Sciatic nerve (tissue), 2 donors: Measurements from ENCODE around the gene APC. TPM values are rescaled to one million over a fixed set of nuclear protein-coding genes. Genes with fewer than 3 reads are reported as not detected.
A peak's percentile ranks its signal among the peaks of the same experiment; 100 is the strongest.
"Not testable (repeated sequence)": the region's sequence is repeated elsewhere in the genome, so short reads cannot be mapped to it uniquely, and the experiment has no call there.

Experiments used
- ATAC-seq: fragments of 200-7000 bp; cut with Tn5 transposase; one replicate; pipeline ENCODE4 v1.9.1; 2020; ENCODE audit warnings: mild to moderate bottlenecking, moderate library complexity
- DNase-seq: peaks from one replicate; pipeline ENCODE4 v3.0.0-alpha.2; 2020; ENCODE audit warnings: low spot score
- intact Hi-C: fragments of 100-400 bp; cut with DNase I; formaldehyde crosslinking; loops from one replicate; pipeline ENCODE4 v1.14.2; 2022
- total RNA-seq: library from RNA; stranded (reverse); fragmentation: NEBNext Ultra II Directional; extraction: Animal tissue kit (Norgen Biotek cat#: 25700); gene quantifications from one replicate; pipeline ENCODE4 v1.2.1, GENCODE V29; 2021
- donor health status: DM: no; HTN: no; CAD: no.
- donor health status: DM: no; HTN: no; CAD: no.

APC gene
- total RNA-seq, 1 donor from 2014 or later = 62.3 TPM

DNA sequence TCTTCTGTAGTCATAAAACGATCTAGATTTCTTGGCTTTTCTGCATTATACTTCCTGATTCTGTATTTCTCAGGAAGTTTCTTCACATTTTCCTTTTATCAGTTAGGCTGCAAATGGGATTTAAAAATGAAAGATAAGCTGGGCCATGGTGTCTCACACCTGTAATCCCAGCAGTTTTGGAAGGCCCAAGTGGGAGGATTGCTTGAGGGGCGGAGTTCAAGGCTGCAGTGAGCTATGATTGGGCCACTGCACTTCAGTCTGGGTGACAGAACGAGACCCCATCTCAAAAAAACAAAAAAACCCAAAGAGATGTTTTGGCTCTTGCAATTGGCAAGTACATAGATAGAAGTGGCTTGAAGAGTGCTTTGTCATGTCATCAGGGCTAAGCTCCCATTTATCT lies 26.2 kb upstream of the APC start:
- ATAC-seq = no peak
- no peak for DNase-seq
- intact Hi-C loops = no loop called here

GRCh38 chr5:112713206-112713605 lies 24.5 kb upstream of the APC start:
- intact Hi-C loops = no loop called here
- ATAC-seq (no peak), DNase-seq (no peak)

DNA sequence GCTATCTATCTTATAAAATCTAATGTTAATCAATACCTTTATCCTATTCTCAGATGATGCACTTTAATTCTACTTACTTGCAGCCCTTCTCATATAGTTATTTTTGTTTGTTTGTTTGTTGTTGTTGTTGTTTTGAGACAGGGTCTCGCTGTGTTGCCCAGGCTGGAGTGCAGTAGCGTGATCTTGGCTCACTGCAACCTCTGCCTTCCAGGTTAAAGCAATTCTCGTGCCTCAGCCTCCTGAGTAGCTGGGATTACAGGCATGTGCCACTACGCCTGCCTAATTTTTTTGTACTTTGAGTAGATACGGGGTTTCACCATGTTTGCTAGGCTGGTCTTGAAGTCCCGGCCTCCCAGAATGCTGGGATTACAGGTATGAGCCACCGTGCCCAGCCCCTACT lies 20.8 kb upstream of the APC start:
- DNase-seq, ATAC-seq, intact Hi-C loops: not testable (repeated sequence)

GRCh38 chr5:112717506-112718082 lies 20.1 kb upstream of the APC start:
- intact Hi-C loops = no loop called here
- DNase-seq = no peak

DNA sequence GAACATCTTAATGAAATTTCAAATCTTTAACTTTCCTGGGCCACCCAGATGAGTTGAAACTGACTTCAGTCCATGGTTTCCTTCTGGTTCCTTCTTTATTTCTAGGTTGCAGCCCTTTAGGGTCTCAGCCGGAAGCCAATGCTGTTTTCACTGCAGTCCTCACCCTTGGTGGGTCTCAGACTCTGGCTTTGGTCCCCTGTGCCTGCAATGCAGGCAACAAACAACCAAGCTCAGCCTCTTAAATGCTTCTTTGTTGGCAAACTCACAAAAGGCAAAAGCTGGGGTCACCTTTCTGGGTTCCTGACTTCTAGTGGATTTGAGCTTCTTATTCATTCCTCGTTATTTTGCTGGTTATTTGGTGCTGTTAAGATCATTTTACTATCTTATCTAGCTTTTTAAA lies 19.3 kb upstream of the APC start:
- ATAC-seq (no peak), DNase-seq (no peak)
- intact Hi-C loops = no loop called here

More at GRCh38 chr5:112717506-112718082, 20.1 kb upstream of the APC start:
- ATAC-seq = no peak

GRCh38 chr5:112720576-112720975 lies 17.1 kb upstream of the APC start:
- intact Hi-C loops = no loop called here
- ATAC-seq (no peak), DNase-seq (no peak)

GRCh38 chr5:112724901-112725300 lies 12.8 kb upstream of the APC start:
- ATAC-seq (no peak), DNase-seq (no peak)

GRCh38 chr5:112729630-112730029 lies 8.1 kb upstream of the APC start:
- intact Hi-C loops = no loop called here
- DNase-seq = no peak
- no peak for ATAC-seq

More at GRCh38 chr5:112724901-112725300, 12.8 kb upstream of the APC start:
- intact Hi-C loops = no loop called here

- no peak for ATAC-seq
- intact Hi-C loops = no loop called here
- no peak for DNase-seq
Measured at GRCh38 chr5:112732131-112732530, 5.6 kb upstream of the APC start.

DNA sequence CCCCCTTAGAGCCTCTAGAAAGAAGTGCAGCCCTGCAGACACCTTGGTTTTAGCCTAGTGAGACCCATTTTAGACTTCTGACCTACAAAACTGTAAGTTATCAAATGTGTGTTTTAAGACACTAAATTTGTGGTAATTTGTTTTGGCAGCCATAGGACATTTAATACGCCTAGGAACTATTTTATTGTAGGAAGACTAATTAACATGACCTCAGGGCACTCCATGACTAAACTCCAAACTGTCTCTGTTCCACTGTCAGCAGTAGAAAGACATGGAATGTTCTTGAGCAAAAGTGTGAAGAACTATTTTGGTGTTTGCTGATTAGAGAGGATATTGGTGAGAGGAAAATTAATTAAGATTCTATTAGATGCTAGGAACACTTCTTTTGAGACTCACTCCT lies 4.1 kb upstream of the APC start:
- no peak for DNase-seq
- intact Hi-C loops = no loop called here
- ATAC-seq = no peak

GRCh38 chr5:112734597-112734996 lies 3.1 kb upstream of the APC start:
- ATAC-seq (no peak), DNase-seq (no peak)
- intact Hi-C loops = no loop called here

- intact Hi-C loops = no loop called here
- DNase-seq = no peak
- no peak for ATAC-seq
Measured at GRCh38 chr5:112735702-112736101, 2.0 kb upstream of the APC start.

DNA sequence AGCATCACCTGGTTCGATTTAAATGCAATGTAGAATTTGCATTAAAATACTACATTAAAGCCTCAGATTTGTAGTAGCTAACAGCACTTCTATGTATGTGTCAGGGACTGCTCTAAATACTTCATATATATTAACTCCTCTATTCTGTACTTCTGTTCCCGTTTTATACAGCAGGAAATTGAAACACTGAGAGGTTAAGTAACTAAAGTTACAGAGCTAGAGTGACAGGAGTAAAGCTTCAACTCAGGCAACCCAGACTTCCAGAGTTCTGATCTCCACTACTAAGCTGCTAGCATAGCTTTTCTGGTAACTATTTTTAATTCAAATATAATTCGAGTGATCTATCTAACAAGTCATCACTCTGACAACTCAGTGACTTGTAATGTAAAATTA lies 619 bp upstream of the APC start:
- no peak for ATAC-seq
- intact Hi-C loops = no loop called here
- no peak for DNase-seq

DNA sequence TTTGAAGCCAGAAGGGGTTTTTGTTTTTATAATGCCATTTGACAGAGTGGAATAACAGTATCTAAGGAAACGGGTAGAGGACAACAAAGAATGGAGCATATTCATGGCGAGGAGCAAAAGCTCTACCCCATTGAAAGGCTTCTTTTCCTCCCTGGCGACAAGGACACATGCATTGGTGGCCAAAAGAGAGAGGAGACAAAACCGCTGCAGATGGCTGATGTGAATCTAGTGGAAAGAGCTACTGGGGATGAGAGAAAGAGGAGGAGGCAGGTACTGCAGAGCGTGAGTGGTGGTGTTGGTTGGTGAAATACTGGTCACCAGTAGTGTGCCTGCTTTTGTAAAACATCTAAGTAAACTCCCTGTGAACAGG lies 491 bp downstream of the APC start:
- intact Hi-C loops = no loop called here
- peak; percentile 39 for ATAC-seq

GRCh38 chr5:112742424-112742823 lies 4.7 kb downstream of the APC start:
- no peak for ATAC-seq
- DNase-seq = no peak
- intact Hi-C loops = no loop called here

More for the DNA sequence above, 491 bp downstream of the APC start:
- DNase-seq = no peak

- intact Hi-C loops = no loop called here
- DNase-seq = no peak
- ATAC-seq = no peak
Measured at GRCh38 chr5:112743631-112744030, 5.9 kb downstream of the APC start.

- intact Hi-C loops = no loop called here
- ATAC-seq = no peak
- no peak for DNase-seq
Measured at GRCh38 chr5:112752335-112752734, 14.7 kb downstream of the APC start.

DNA sequence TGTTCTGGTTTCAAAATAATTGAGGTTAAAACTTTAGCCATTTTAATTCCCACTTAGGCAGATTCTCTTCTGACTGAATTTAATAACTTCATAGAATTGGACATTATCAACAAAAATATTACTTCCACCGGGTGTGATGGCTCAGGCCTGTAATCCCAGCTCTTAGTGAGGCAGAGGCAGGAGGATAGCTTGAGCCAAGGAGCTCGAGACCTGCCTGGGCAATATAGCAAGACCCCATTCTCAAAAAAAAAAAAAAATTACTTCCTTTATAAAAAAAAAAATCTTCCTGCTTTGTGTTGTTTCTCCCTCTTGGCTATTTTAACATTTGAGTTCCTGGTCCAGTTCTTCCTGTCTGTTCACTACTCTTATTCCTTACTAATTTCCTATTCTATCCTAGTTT lies 18.0 kb downstream of the APC start:
- intact Hi-C loops = no loop called here
- DNase-seq (no peak), ATAC-seq (no peak)

GRCh38 chr5:112757468-112758208 lies 20.0 kb downstream of the APC start:
- DNase-seq (no peak), ATAC-seq (peak; percentile 86)
- intact Hi-C loops = no loop called here

GRCh38 chr5:112758676-112759075 lies 21.0 kb downstream of the APC start:
- intact Hi-C loops = no loop called here
- ATAC-seq (no peak), DNase-seq (no peak)
